Karpas-422 (cell line): ENCODE data around the gene CBFA2T2. TPM values are rescaled to one million over a fixed set of nuclear protein-coding genes. Genes with fewer than 3 reads are reported as not detected.
A peak's percentile ranks its signal among the peaks of the same experiment; 100 is the strongest.
"Not testable (repeated sequence)": the region's sequence is repeated elsewhere in the genome, so short reads cannot be mapped to it uniquely, and the experiment has no call there.

Experiments
- DNase-seq: peaks from one replicate; pipeline ENCODE4 v3.0.0-alpha.2; 2015
- H2AFZ ChIP-seq: fragments of 200-600 bp; sonication (generic); 2 replicates; pipeline ENCODE4 v1.6.1; 2014; ENCODE audit warnings: antibody characterized with exemption, low read length, mixed read lengths
- H3K27ac ChIP-seq: fragments of 200-600 bp; sonication (generic); 2 replicates; pipeline ENCODE4 v1.5.1; 2014; ENCODE audit warnings: mild to moderate bottlenecking, low read length, moderate library complexity
- H3K27me3 ChIP-seq: fragments of 200-600 bp; sonication (generic); 2 replicates; pipeline ENCODE4 v1.6.1; 2014; ENCODE audit warnings: low read length, mixed read lengths
- H3K36me3 ChIP-seq: fragments of 200-600 bp; sonication (generic); 2 replicates; pipeline ENCODE4 v1.6.1; 2014; ENCODE audit warnings: low read length, mixed read lengths; ENCODE audit not compliant: insufficient read depth
- H3K4me1 ChIP-seq: fragments of 200-600 bp; sonication (generic); 2 replicates; pipeline ENCODE4 v1.6.1; 2014; ENCODE audit warnings: mild to moderate bottlenecking, low read length, mixed read lengths
- H3K4me2 ChIP-seq: fragments of 200-600 bp; sonication (generic); 2 replicates; pipeline ENCODE4 v1.6.1; 2014; ENCODE audit warnings: low read length, low read depth, mild to moderate bottlenecking; ENCODE audit not compliant: poor library complexity, severe bottlenecking
- H3K4me3 ChIP-seq: fragments of 200-600 bp; sonication (generic); 2 replicates; pipeline ENCODE4 v1.5.1; 2014; ENCODE audit warnings: mild to moderate bottlenecking, antibody characterized with exemption, low read length, mixed read lengths
- H3K79me2 ChIP-seq: fragments of 200-600 bp; sonication (generic); 2 replicates; pipeline ENCODE4 v1.6.1; 2014; ENCODE audit warnings: mild to moderate bottlenecking, low read length, mixed read lengths
- H3K9ac ChIP-seq: fragments of 200-600 bp; sonication (generic); 2 replicates; pipeline ENCODE4 v1.6.0; 2014; ENCODE audit warnings: low read length
- H3K9me2 ChIP-seq: fragments of 200-600 bp; sonication (generic), shearing (Covaris generic); replicated peaks from 2 replicates; pipeline ENCODE4 v1.6.0; 2014; ENCODE audit warnings: mild to moderate bottlenecking, low read length, moderate library complexity; ENCODE audit not compliant: insufficient read depth
- H3K9me3 ChIP-seq: fragments of 300-700, 200-600 bp; sonication (generic); 2 replicates; pipeline ENCODE4 v1.6.1; 2014; ENCODE audit warnings: low read length, mixed read lengths
- H4K20me1 ChIP-seq: fragments of 200-600 bp; sonication (generic); 2 replicates; pipeline ENCODE4 v1.6.1; 2014; ENCODE audit warnings: mild to moderate bottlenecking, antibody characterized with exemption, low read length, low read depth; ENCODE audit not compliant: insufficient read depth
- total RNA-seq: library from RNA; depleted of rRNA; stranded (reverse); fragments of >200 nt; shearing (Covaris generic); gene quantifications from 2 replicates; pipeline ENCODE4 v1.2.3, GENCODE V29; 2014; ENCODE audit warnings: low replicate concordance

Gene CBFA2T2
- total RNA-seq, 1 experiment from 2014 or later = 54.8 TPM

GRCh38 chr20:33475381-33476152 is 14.3 kb upstream of the CBFA2T2 start:
- Histone ChIP-seq H3K79me2 (no peaks in the 10 kb centered on the region), H3K4me1 (peaks cover 68% of the 10 kb centered on the region)

DNA sequence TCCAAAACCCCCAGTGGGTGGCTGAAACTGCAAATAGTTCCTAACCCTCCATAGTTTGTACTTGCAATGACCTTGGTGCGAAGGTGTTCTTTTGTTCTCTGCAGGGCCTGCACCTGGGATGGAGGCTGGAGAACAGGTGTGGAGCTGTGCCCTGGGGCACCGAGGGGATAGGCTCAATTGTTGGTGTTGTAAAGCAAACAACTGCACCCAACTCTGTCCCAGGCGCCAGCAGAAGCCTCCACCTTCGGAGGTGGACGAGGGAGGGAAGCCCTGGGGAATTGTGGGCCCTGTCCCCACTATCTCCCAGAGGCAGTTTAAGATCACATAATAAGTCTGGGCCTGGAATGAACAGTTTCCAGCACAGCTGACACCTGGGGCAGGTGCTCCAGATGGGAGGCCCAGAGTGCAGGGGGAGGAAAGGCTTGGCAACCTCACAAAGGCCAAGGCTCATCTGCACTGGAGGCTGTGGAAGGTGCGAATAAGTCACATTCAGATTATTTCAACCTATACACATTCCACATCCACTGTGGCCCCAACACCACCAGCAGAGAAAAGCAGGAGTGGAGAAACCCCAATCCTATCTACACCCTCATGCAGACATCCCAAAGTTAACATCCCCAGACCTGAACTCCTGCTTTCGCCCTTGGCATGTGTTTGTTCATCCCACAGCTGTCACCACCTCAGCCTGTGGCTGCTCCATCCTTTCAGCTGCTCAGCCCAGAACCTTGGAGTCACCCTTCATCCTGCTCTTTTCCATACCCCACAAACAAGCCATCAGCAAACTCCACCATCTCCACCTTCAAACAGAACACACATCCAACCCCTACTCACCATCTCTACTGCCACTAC is 12.3 kb upstream of the CBFA2T2 start:
- Histone ChIP-seq H3K27me3 (no peaks in the 10 kb centered on the region), H3K9me2 (no peaks in the 10 kb centered on the region), H3K9me3 (no peaks in the 10 kb centered on the region), H3K4me1 (peaks cover 63% of the 10 kb centered on the region), H3K79me2 (no peaks in the 10 kb centered on the region), H3K4me3 (no peak overlapping the region), H3K4me2 (peak overlapping the region; percentile 86), H2AFZ (no peak overlapping the region), H3K9ac (peak overlapping the region; percentile 35; the same call in 1 of the 2 replicates), H3K36me3 (no peaks in the 10 kb centered on the region), H3K27ac (peak overlapping the region; percentile 100), H4K20me1 (no peaks in the 10 kb centered on the region)
- peak; percentile 68 for DNase-seq

More at GRCh38 chr20:33475381-33476152, 14.3 kb upstream of the CBFA2T2 start:
- Histone ChIP-seq H3K4me3 (peak overlapping the region; percentile 62), H3K9me3 (no peaks in the 10 kb centered on the region), H3K9me2 (no peaks in the 10 kb centered on the region), H3K9ac (peak overlapping the region; percentile 75), H4K20me1 (no peaks in the 10 kb centered on the region), H2AFZ (no peak overlapping the region), H3K4me2 (peak overlapping the region; percentile 86), H3K27me3 (no peaks in the 10 kb centered on the region), H3K27ac (peak overlapping the region; percentile 100), H3K36me3 (no peaks in the 10 kb centered on the region)
- DNase-seq = peak; percentile 98

- H3K4me3 ChIP-seq = no peak overlapping the region
- H2AFZ ChIP-seq = no peak overlapping the region
- H3K36me3 ChIP-seq = no peaks in the 10 kb centered on the region
- H3K79me2 ChIP-seq = no peaks in the 10 kb centered on the region
- peaks cover 40% of the 10 kb centered on the region for H3K4me1 ChIP-seq
- peak overlapping the region; percentile 28 for H3K4me2 ChIP-seq
- no peaks in the 10 kb centered on the region for H3K9me2 ChIP-seq
- peak overlapping the region; percentile 32 for H3K27ac ChIP-seq
- H3K27me3 ChIP-seq = no peaks in the 10 kb centered on the region
- no peaks in the 10 kb centered on the region for H4K20me1 ChIP-seq
- DNase-seq = no peak
- H3K9me3 ChIP-seq = no peaks in the 10 kb centered on the region
- H3K9ac ChIP-seq = peak overlapping the region; percentile 22; the same call in 1 of the 2 replicates
Observed at GRCh38 chr20:33480048-33480447, 9.8 kb upstream of the CBFA2T2 start.

- H3K36me3 ChIP-seq = no peaks in the 10 kb centered on the region
- no peak overlapping the region for H3K4me3 ChIP-seq
- no peak for DNase-seq
- H3K9ac ChIP-seq = no peak overlapping the region
- H3K27me3 ChIP-seq = no peaks in the 10 kb centered on the region
- no peaks in the 10 kb centered on the region for H3K9me3 ChIP-seq
- no peak overlapping the region for H2AFZ ChIP-seq
- no peak overlapping the region for H3K4me2 ChIP-seq
- no peaks in the 10 kb centered on the region for H3K9me2 ChIP-seq
- H3K27ac ChIP-seq = no peak overlapping the region
- peaks cover 30% of the 10 kb centered on the region for H3K4me1 ChIP-seq
- no peaks in the 10 kb centered on the region for H4K20me1 ChIP-seq
- no peaks in the 10 kb centered on the region for H3K79me2 ChIP-seq
Observed at GRCh38 chr20:33481431-33481941, 8.4 kb upstream of the CBFA2T2 start.

GRCh38 chr20:33482581-33482980 is 7.3 kb upstream of the CBFA2T2 start:
- no peaks in the 10 kb centered on the region for H4K20me1 ChIP-seq
- H3K4me3 ChIP-seq = no peak overlapping the region
- H3K36me3 ChIP-seq = no peaks in the 10 kb centered on the region
- H2AFZ ChIP-seq = peak overlapping the region; percentile 72; the same call in 1 of the 2 replicates
- H3K27me3 ChIP-seq = no peaks in the 10 kb centered on the region
- no peaks in the 10 kb centered on the region for H3K9me2 ChIP-seq
- no peak for DNase-seq
- no peaks in the 10 kb centered on the region for H3K79me2 ChIP-seq
- H3K4me2 ChIP-seq = no peak overlapping the region
- no peak overlapping the region for H3K9ac ChIP-seq
- H3K4me1 ChIP-seq = peaks cover 19% of the 10 kb centered on the region
- H3K9me3 ChIP-seq = no peaks in the 10 kb centered on the region
- peak overlapping the region; percentile 50; the same call in 1 of the 2 replicates for H3K27ac ChIP-seq

- H3K27ac ChIP-seq = peak overlapping the region; percentile 50; the same call in 1 of the 2 replicates
- not testable (repeated sequence) for H4K20me1 ChIP-seq, H3K9me2 ChIP-seq, H3K9me3 ChIP-seq, DNase-seq, H3K4me2 ChIP-seq, H3K79me2 ChIP-seq, H3K36me3 ChIP-seq, H3K27me3 ChIP-seq, H3K9ac ChIP-seq, H3K4me3 ChIP-seq
- peak overlapping the region; percentile 72; the same call in 1 of the 2 replicates for H2AFZ ChIP-seq
- H3K4me1 ChIP-seq = peaks cover 13% of the 10 kb centered on the region
Observed at GRCh38 chr20:33483186-33483585, 6.7 kb upstream of the CBFA2T2 start.

GRCh38 chr20:33488201-33488600 is 1.7 kb upstream of the CBFA2T2 start:
- no peak overlapping the region for H3K9ac ChIP-seq
- H3K27me3 ChIP-seq = no peaks in the 10 kb centered on the region
- peaks cover 27% of the 10 kb centered on the region for H3K4me1 ChIP-seq
- H4K20me1 ChIP-seq = peaks cover 5% of the 10 kb centered on the region; the same call in 1 of the 2 replicates
- 0 out of 2 replicates have a peak, but pooled peaks cover 4% of the 10 kb centered on the region for H3K36me3 ChIP-seq
- H3K9me3 ChIP-seq = no peaks in the 10 kb centered on the region
- no peaks in the 10 kb centered on the region for H3K9me2 ChIP-seq
- H3K4me2 ChIP-seq = no peak overlapping the region
- H2AFZ ChIP-seq = no peak overlapping the region
- DNase-seq = no peak
- H3K27ac ChIP-seq = 0 out of 2 replicates have a peak overlapping the region, but pooled peaks have one; percentile 71
- no peak overlapping the region for H3K4me3 ChIP-seq
- peaks cover 32% of the 10 kb centered on the region for H3K79me2 ChIP-seq
